ENCODE results near the gene HCN2. TPM values are rescaled to one million over a fixed set of nuclear protein-coding genes. Genes with fewer than 3 reads are reported as not detected.

The HCN2 gene
- total RNA-seq, 1 experiment from 2014 or later: 13.1 TPM

GRCh38 chr19:611481-611868, 21.8 kb downstream of the HCN2 start:
- H3K4me1 ChIP-seq (ENCODE audit: insufficient read depth, low read length, poor library complexity, severe bottlenecking): peaks cover 33% of the 10 kb centered on the region
- peaks cover 17% of the 10 kb centered on the region for H3K36me3 ChIP-seq (ENCODE audit: insufficient read depth, low read length, poor library complexity, severe bottlenecking)
- intact Hi-C loops (cut with micrococcal nuclease; ENCODE audit: unreplicated experiment): loop anchor here (2.0 kb wide), 1 partner anchor 21 kb away; the partner anchor contains the start of gene POLRMT
- H3K9me3 ChIP-seq (ENCODE audit: low read depth, low read length, poor library complexity, severe bottlenecking): no peaks in the 10 kb centered on the region
- no peaks in the 10 kb centered on the region for H3K27me3 ChIP-seq (replicated peaks; ENCODE audit: insufficient read depth, low read depth, low read length, poor library complexity)
- H3K27ac ChIP-seq (ENCODE audit: low read depth, low read length, poor library complexity, severe bottlenecking): peak overlapping the region; percentile 84
- CTCF ChIA-PET: interaction anchor here (0.7 kb wide), 1 partner anchor 12 kb away, joined by 3 read pairs; no protein-coding TSS in a partner anchor
- no peak overlapping the region for H3K4me3 ChIP-seq (ENCODE audit: low read depth, low read length, poor library complexity, severe bottlenecking)
- TF ChIP-seq EZH2 (IDR thresholded peaks at IDR 0.05; ENCODE audit: borderline replicate concordance, low read depth, low read length, poor library complexity, severe bottlenecking) (no peak), CTCF (conservative IDR thresholded peaks at IDR 0.05; ENCODE audit: low read depth, low read length) (no peak)
- DNase-seq (ENCODE audit: low spot score): peak; percentile 85
- POLR2A ChIA-PET (ENCODE audit: low non-redundant PET): no interaction called here
- no TSS peak for BruUV-seq (replicated peaks)

- CTCF ChIA-PET: interaction anchor here (0.9 kb wide), 1 partner anchor 14 kb away, joined by 8 read pairs; no protein-coding TSS in a partner anchor
- H3K27me3 ChIP-seq (replicated peaks; ENCODE audit: insufficient read depth, low read depth, low read length, poor library complexity): no peaks in the 10 kb centered on the region
- H3K4me3 ChIP-seq (ENCODE audit: low read depth, low read length, poor library complexity, severe bottlenecking): no peak overlapping the region
- POLR2A ChIA-PET (ENCODE audit: low non-redundant PET): no interaction called here
- TF ChIP-seq EZH2 (IDR thresholded peaks at IDR 0.05; ENCODE audit: borderline replicate concordance, low read depth, low read length, poor library complexity, severe bottlenecking) (no peak), CTCF (conservative IDR thresholded peaks at IDR 0.05; ENCODE audit: low read depth, low read length) (no peak)
- peaks cover 23% of the 10 kb centered on the region for H3K36me3 ChIP-seq (ENCODE audit: insufficient read depth, low read length, poor library complexity, severe bottlenecking)
- peaks cover 33% of the 10 kb centered on the region for H3K4me1 ChIP-seq (ENCODE audit: insufficient read depth, low read length, poor library complexity, severe bottlenecking)
- DNase-seq (ENCODE audit: low spot score): no peak
- BruUV-seq (replicated peaks): no TSS peak
- intact Hi-C loops (cut with micrococcal nuclease; ENCODE audit: unreplicated experiment): no loop called here
- H3K9me3 ChIP-seq (ENCODE audit: low read depth, low read length, poor library complexity, severe bottlenecking): no peaks in the 10 kb centered on the region
- no peak overlapping the region for H3K27ac ChIP-seq (ENCODE audit: low read depth, low read length, poor library complexity, severe bottlenecking)
Measured at GRCh38 chr19:612941-613340, 23.3 kb downstream of the HCN2 start.

GRCh38 chr19:613732-614567, 24.3 kb downstream of the HCN2 start:
- BruUV-seq (replicated peaks): no TSS peak
- ChIA-PET CTCF (no interaction called here), POLR2A (ENCODE audit: low non-redundant PET) (no interaction called here)
- Histone ChIP-seq H3K27me3 (replicated peaks; ENCODE audit: insufficient read depth, low read depth, low read length, poor library complexity) (no peaks in the 10 kb centered on the region), H3K4me1 (ENCODE audit: insufficient read depth, low read length, poor library complexity, severe bottlenecking) (peaks cover 27% of the 10 kb centered on the region), H3K4me3 (ENCODE audit: low read depth, low read length, poor library complexity, severe bottlenecking) (no peak overlapping the region), H3K9me3 (ENCODE audit: low read depth, low read length, poor library complexity, severe bottlenecking) (no peaks in the 10 kb centered on the region), H3K36me3 (ENCODE audit: insufficient read depth, low read length, poor library complexity, severe bottlenecking) (peaks cover 33% of the 10 kb centered on the region), H3K27ac (ENCODE audit: low read depth, low read length, poor library complexity, severe bottlenecking) (no peak overlapping the region)
- intact Hi-C loops (cut with micrococcal nuclease; ENCODE audit: unreplicated experiment): no loop called here
- TF ChIP-seq CTCF (conservative IDR thresholded peaks at IDR 0.05; ENCODE audit: low read depth, low read length) (no peak), EZH2 (IDR thresholded peaks at IDR 0.05; ENCODE audit: borderline replicate concordance, low read depth, low read length, poor library complexity, severe bottlenecking) (no peak)
- DNase-seq (ENCODE audit: low spot score): no peak

All from A673 (cell line).